ENCODE results near the gene HPCAL1. TPM values are rescaled to one million over a fixed set of nuclear protein-coding genes. Genes with fewer than 3 reads are reported as not detected.

The HPCAL1 gene
- total and polyA plus RNA-seq, 2 of the 8 experiments (the other 6 are each of a cell fraction or from before 2014, with no cell fraction given), result 5.8 to 8.6 TPM

GRCh38 chr2:10460366-10460796 is 157.7 kb downstream of the HPCAL1 start:
- ChIA-PET CTCF (ENCODE audit: partially characterized antibody) (interaction anchor here (0.6 to 1.4 kb wide), 7 partner anchors 35 to 228 kb away, joined by 3 to 4 read pairs (median 3); no protein-coding TSS in a partner anchor), POLR2A (ENCODE audit: partially characterized antibody) (no interaction called here)
- no peaks in the 10 kb centered on the region for H3K79me1 ChIP-seq (ENCODE audit: low read depth, low read length)
- DNase-seq (ENCODE audit: low read depth in 1 of 2, low spot score in 2 of 2) (no peak), FAIRE-seq (no peak)
- no peak overlapping the region for H3K56ac ChIP-seq (replicated peaks; ENCODE audit: insufficient read length, low read depth, low read length)
- no peak overlapping the region for H3K23ac ChIP-seq (ENCODE audit: insufficient read length)
- H3K18ac ChIP-seq (ENCODE audit: extremely low read depth, low read length), result no peak overlapping the region
- H3K4me1 ChIP-seq (replicated peaks in 1 of 4; ENCODE audit: control insufficient read depth in 3 of 4, insufficient read depth in 4 of 4, low read length in 3 of 4), result no peaks in the 10 kb centered on the region
- H3K14ac ChIP-seq (ENCODE audit: insufficient read length), result no peak overlapping the region
- H2AK5ac ChIP-seq (ENCODE audit: low read depth, low read length), result no peak overlapping the region
- H2BK5ac ChIP-seq (ENCODE audit: low read depth, low read length), result no peak overlapping the region
- no peaks in the 10 kb centered on the region for H3K9me3 ChIP-seq (ENCODE audit: insufficient read depth in 2 of 2, low read depth in 1 of 2, low read length in 1 of 2)
- H4K8ac ChIP-seq (ENCODE audit: extremely low read depth, insufficient read depth, low read length), result no peak overlapping the region; the same call in 1 of the 2 replicates
- no peaks in the 10 kb centered on the region for H3K36me3 ChIP-seq (ENCODE audit: control insufficient read depth in 2 of 4, insufficient read depth in 4 of 4, low read length in 3 of 4)
- no peak overlapping the region for H2AFZ ChIP-seq (ENCODE audit: low read length)
- no peak overlapping the region for H2BK120ac ChIP-seq (replicated peaks; ENCODE audit: low read depth, low read length)
- H3K23me2 ChIP-seq (ENCODE audit: low read depth, low read length), result no peaks in the 10 kb centered on the region
- no peak overlapping the region for H2BK15ac ChIP-seq (ENCODE audit: low read length)
- no peaks in the 10 kb centered on the region for H4K20me1 ChIP-seq (replicated peaks in 1 of 2; ENCODE audit: control insufficient read depth in 1 of 2, insufficient read depth in 2 of 2, low read length in 2 of 2)
- no peak overlapping the region for H4K91ac ChIP-seq (replicated peaks; ENCODE audit: insufficient read length, low read length)
- no peak for TF ChIP-seq POLR2AphosphoS5 (IDR thresholded peaks at IDR 0.05; ENCODE audit: low read depth, low read length)
- TF ChIP-seq EGR1 (IDR thresholded peaks at IDR 0.05; ENCODE audit: borderline replicate concordance, low read depth, low read length), result no peak
- no peak for TF ChIP-seq ASH2L (IDR thresholded peaks at IDR 0.05; ENCODE audit: low read length)
- TF ChIP-seq ZNF274 (IDR thresholded peaks at IDR 0.05; ENCODE audit: borderline replicate concordance, extremely low read depth, low read length), result no peak
- TF ChIP-seq CTBP2 (IDR thresholded peaks at IDR 0.05; ENCODE audit: borderline replicate concordance, insufficient read depth, insufficient read length, low read length), result no peak
- no peak for TF ChIP-seq JUND (IDR thresholded peaks at IDR 0.05; ENCODE audit: low read length)
- TF ChIP-seq FOSL1 (IDR thresholded peaks at IDR 0.05; ENCODE audit: insufficient read depth, low read depth, low read length), result no peak
- TF ChIP-seq SIX5 (IDR thresholded peaks at IDR 0.05; ENCODE audit: low read depth, low read length), result no peak
- TF ChIP-seq NANOG (IDR thresholded peaks at IDR 0.05; ENCODE audit: insufficient read depth, low read depth, low read length, poor library complexity, severe bottlenecking), result no peak
- H3K27me3 ChIP-seq (replicated peaks in 1 of 4; ENCODE audit: control insufficient read depth in 3 of 4, extremely low read depth in 1 of 4, insufficient read depth in 3 of 4, low read length in 3 of 4), result no peaks in the 10 kb centered on the region
- H3K4me3 ChIP-seq (ENCODE audit: extremely low read depth in 1 of 4, insufficient read depth in 2 of 4, low read depth in 3 of 4, low read length in 4 of 4), result no peak overlapping the region
- no peak overlapping the region for H2BK20ac ChIP-seq (ENCODE audit: low read length)
- H4K5ac ChIP-seq (ENCODE audit: insufficient read length, low read depth, low read length), result no peak overlapping the region
- H2BK12ac ChIP-seq (ENCODE audit: low read depth, low read length), result no peak overlapping the region
- WGBS, 2 experiments (ENCODE audit: extremely low coverage in 1 of 2, insufficient coverage in 1 of 2, insufficient read length in 1 of 2, insufficient replicate concordance in 2 of 2, low coverage in 1 of 2, low lambda C conversion rate in 2 of 2, missing lambda C conversion rate in 1 of 2), result 88% methylated on average over 17 of the region's 17 CpGs; no CpG with 5 or more reads in 1 of the 2 experiments
- H3K79me2 ChIP-seq (ENCODE audit: control insufficient read depth in 1 of 2, insufficient read depth in 2 of 2, low read length in 2 of 2), result no peaks in the 10 kb centered on the region
- no peak overlapping the region for H3K4me2 ChIP-seq (ENCODE audit: insufficient read depth in 1 of 2, low read depth in 2 of 2, low read length in 2 of 2)
- no peak overlapping the region for H3K9ac ChIP-seq (replicated peaks in 1 of 4; ENCODE audit: extremely low read depth in 1 of 4, low read depth in 3 of 4, low read length in 3 of 4)
- H3K27ac ChIP-seq (ENCODE audit: low read depth, low read length), result no peak overlapping the region
- no peak overlapping the region for H3K4ac ChIP-seq (replicated peaks; ENCODE audit: insufficient read length, low read depth, low read length)
